Subcutaneous abdominal adipose tissue (tissue), 5 donors: Measurements from ENCODE around the gene LRRIQ1.

Source experiments
- H3K27ac ChIP-seq: one replicate; pipeline ENCODE4 v1.7.0; 2013; ENCODE audit warnings: low read depth, mild to moderate bottlenecking, inconsistent platforms, low read length, moderate library complexity
- H3K27me3 ChIP-seq, 5 donors: one replicate each; pipeline ENCODE4 v1.7.0; 2013; ENCODE audit warnings: low read length in 5 of 5, inconsistent platforms in 1 of 5; ENCODE audit not compliant: control insufficient read depth in 5 of 5, insufficient read depth in 4 of 5
- H3K36me3 ChIP-seq, 5 donors: one replicate each; pipeline ENCODE4 v1.7.0; 2013; ENCODE audit warnings: low read length in 5 of 5; ENCODE audit not compliant: control insufficient read depth in 5 of 5, insufficient read depth in 5 of 5
- H3K4me1 ChIP-seq, 5 donors: one replicate each; pipeline ENCODE4 v1.7.0; 2013; ENCODE audit warnings: low read length in 5 of 5, mild to moderate bottlenecking in 3 of 5, moderate library complexity in 1 of 5; ENCODE audit not compliant: control insufficient read depth in 5 of 5, insufficient read depth in 5 of 5
- H3K4me3 ChIP-seq, 5 donors: one replicate each; pipeline ENCODE4 v1.7.0; 2013; ENCODE audit warnings: low read length in 5 of 5, low read depth in 1 of 5
- H3K9ac ChIP-seq, 5 donors: one replicate each; pipeline ENCODE4 v1.7.0; 2013; ENCODE audit warnings: low read length in 5 of 5, mild to moderate bottlenecking in 4 of 5, moderate library complexity in 3 of 5
- H3K9me3 ChIP-seq, 5 donors: one replicate each; pipeline ENCODE4 v1.7.0; 2013; ENCODE audit warnings: low read length in 5 of 5; ENCODE audit not compliant: control insufficient read depth in 5 of 5
- donor health status: healthy.
- donor health status: healthy.
- donor health status: healthy.
- donor health status: healthy.
- donor health status: healthy.

Gene LRRIQ1

GRCh38 chr12:85095501-85095900, 59.4 kb downstream of the LRRIQ1 start:
- no peaks in the 10 kb centered on the region for H3K4me1 ChIP-seq
- H3K4me3 ChIP-seq = no peak overlapping the region
- H3K27ac ChIP-seq = no peak overlapping the region
- H3K9ac ChIP-seq = no peak overlapping the region
- H3K9me3 ChIP-seq = no peaks in the 10 kb centered on the region
- peaks cover 0 to 5% (median 0%) of the 10 kb centered on the region in 5 donors for H3K27me3 ChIP-seq
- H3K36me3 ChIP-seq = no peaks in the 10 kb centered on the region

- no peak overlapping the region for H3K4me3 ChIP-seq
- H3K36me3 ChIP-seq = no peaks in the 10 kb centered on the region
- no peak overlapping the region for H3K9ac ChIP-seq
- H3K27ac ChIP-seq = no peak overlapping the region
- no peaks in the 10 kb centered on the region for H3K27me3 ChIP-seq
- H3K4me1 ChIP-seq = no peaks in the 10 kb centered on the region
- no peaks in the 10 kb centered on the region for H3K9me3 ChIP-seq
Measured at GRCh38 chr12:85130646-85131045, 94.5 kb downstream of the LRRIQ1 start.

DNA sequence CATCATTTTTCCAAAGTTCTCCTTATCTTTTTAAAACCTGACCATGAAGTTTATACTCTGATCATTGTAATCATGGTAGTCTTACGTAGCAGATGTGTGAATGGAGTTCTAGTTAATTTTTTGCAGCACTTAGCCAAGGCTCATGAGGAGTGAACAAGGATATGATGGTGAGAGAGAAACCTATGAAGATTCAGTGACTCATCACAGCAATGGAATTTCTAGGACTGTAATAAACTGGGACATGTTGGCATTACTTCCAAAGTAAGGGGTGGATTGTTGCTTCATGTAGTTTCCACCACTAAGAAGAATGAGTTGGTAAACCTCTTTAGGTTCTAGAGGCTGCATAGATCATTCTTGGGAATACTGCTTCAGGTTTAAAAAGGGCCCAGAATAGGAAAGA, 102.7 kb downstream of the LRRIQ1 start:
- no peaks in the 10 kb centered on the region for H3K4me1 ChIP-seq
- no peaks in the 10 kb centered on the region for H3K36me3 ChIP-seq
- no peaks in the 10 kb centered on the region for H3K9me3 ChIP-seq
- no peak overlapping the region for H3K4me3 ChIP-seq
- no peaks in the 10 kb centered on the region for H3K27me3 ChIP-seq
- H3K9ac ChIP-seq = no peak overlapping the region
- no peak overlapping the region for H3K27ac ChIP-seq

DNA sequence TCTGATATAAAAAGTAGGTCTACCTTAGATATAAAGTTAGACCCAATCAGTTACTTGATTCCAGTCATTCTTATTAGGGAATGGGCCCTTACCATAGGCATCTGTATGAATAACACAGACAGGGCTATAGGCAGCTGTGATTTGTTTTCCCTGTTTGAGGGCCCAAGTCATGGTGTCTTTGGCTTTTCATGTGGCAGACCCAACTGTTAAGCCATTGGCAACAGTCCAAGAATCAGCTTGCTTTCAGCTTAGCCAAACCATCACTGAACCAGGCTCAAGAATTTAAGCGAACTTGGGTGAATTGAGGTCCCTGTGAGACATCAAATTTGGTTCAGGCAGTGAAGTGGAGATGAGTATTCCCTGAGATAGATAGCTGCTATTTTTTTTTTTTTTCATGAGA, 111.2 kb downstream of the LRRIQ1 start:
- Histone ChIP-seq H3K4me3 (no peak overlapping the region), H3K27ac (no peak overlapping the region), H3K4me1 (no peaks in the 10 kb centered on the region), H3K9ac (no peak overlapping the region), H3K36me3 (no peaks in the 10 kb centered on the region), H3K9me3 (no peaks in the 10 kb centered on the region), H3K27me3 (no peaks in the 10 kb centered on the region)

DNA sequence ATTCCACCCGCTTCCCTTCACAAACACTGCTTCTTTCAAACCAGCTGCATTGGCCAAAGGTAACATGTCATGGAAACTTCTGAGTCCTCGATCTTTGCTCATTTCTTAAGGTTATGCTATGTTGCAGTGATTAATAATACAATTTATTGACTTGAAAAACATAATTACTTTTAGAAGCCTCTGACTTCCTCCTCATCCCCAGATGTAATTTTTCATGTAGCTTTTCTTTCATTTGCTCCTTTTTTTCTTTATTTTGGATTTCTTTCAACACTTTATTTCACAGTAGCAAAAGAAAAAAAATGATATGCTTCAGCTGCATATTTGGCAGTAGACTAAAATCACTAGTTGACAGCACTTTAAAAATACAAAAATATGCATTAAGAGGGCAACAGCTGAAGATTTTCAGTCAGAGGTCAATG, 116.2 kb downstream of the LRRIQ1 start:
- no peaks in the 10 kb centered on the region for H3K9me3 ChIP-seq
- H3K4me3 ChIP-seq = no peak overlapping the region
- H3K4me1 ChIP-seq = no peaks in the 10 kb centered on the region
- H3K36me3 ChIP-seq = no peaks in the 10 kb centered on the region
- no peak overlapping the region for H3K27ac ChIP-seq
- H3K27me3 ChIP-seq = no peaks in the 10 kb centered on the region
- H3K9ac ChIP-seq = no peak overlapping the region

GRCh38 chr12:85155791-85156190, 119.6 kb downstream of the LRRIQ1 start:
- Histone ChIP-seq H3K36me3 (no peaks in the 10 kb centered on the region), H3K4me1 (no peaks in the 10 kb centered on the region), H3K9ac (no peak overlapping the region), H3K27ac (no peak overlapping the region), H3K9me3 (no peaks in the 10 kb centered on the region), H3K4me3 (no peak overlapping the region), H3K27me3 (no peaks in the 10 kb centered on the region)

- Histone ChIP-seq H3K9ac (no peak overlapping the region), H3K27ac (no peak overlapping the region), H3K4me3 (no peak overlapping the region), H3K36me3 (no peaks in the 10 kb centered on the region), H3K9me3 (no peaks in the 10 kb centered on the region), H3K4me1 (no peaks in the 10 kb centered on the region), H3K27me3 (no peaks in the 10 kb centered on the region)
Measured at GRCh38 chr12:85156569-85156968, 120.4 kb downstream of the LRRIQ1 start.

DNA sequence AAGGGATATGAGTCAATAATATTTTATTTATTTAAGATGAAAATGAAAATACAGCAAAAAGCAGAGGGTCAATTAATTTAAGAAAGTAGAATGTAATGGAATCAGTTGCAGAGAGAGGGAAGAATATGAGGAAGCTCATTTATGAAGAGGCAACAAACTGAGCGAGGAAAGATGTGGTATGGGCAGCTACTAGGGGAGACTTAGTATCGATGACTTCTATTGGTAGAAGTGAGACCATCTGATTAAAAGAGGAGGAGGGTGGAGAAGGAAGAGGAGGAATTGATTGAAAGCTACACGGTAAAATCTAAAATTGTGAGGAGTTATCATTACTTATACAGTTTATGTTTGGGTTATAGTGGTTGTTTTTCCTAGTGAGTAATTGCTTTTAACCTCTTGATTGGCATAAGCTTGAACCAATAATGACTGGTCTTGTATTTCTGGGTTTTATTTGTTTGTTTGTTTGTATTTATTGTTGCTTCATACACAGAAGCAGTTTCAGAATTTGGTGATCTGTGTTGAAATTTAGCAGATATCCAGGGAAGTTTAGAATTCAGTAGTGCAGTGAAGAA, 121.0 kb downstream of the LRRIQ1 start:
- no peak overlapping the region for H3K4me3 ChIP-seq
- no peak overlapping the region for H3K27ac ChIP-seq
- no peak overlapping the region for H3K9ac ChIP-seq
- H3K36me3 ChIP-seq = no peaks in the 10 kb centered on the region
- H3K4me1 ChIP-seq = no peaks in the 10 kb centered on the region
- no peaks in the 10 kb centered on the region for H3K9me3 ChIP-seq
- H3K27me3 ChIP-seq = no peaks in the 10 kb centered on the region

DNA sequence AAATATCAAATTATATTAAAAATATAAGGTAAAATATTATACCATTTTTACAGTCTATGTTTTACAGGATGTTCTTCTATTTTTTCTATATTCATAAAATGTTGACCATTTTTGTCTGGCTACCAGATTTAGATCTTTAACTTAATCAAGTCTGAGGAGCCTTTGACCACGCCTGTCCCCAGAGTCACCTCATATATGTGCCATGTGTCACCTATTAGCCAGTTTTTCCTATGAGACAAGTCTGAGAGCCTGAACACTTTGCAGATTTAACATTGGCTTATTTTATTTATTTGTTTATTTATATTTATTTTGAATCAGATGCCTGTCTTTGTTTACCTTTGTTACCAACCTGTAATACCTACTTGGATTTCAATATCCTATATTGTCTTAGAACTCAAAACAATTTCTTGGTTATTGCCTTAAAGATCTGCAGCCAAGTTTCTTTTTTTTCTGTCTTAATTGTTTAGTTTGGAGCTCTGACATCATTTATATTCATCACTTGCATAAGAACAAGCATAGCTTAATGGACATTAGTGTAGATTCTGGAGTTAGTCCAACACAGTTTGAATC, 127.7 kb downstream of the LRRIQ1 start:
- H3K9ac ChIP-seq = no peak overlapping the region
- no peaks in the 10 kb centered on the region for H3K36me3 ChIP-seq
- H3K4me1 ChIP-seq = no peaks in the 10 kb centered on the region
- H3K9me3 ChIP-seq = no peaks in the 10 kb centered on the region
- H3K27me3 ChIP-seq = no peaks in the 10 kb centered on the region
- H3K4me3 ChIP-seq = no peak overlapping the region
- H3K27ac ChIP-seq = no peak overlapping the region

GRCh38 chr12:85179680-85180270, 143.6 kb downstream of the LRRIQ1 start:
- H3K27me3 ChIP-seq = no peaks in the 10 kb centered on the region
- H3K4me1 ChIP-seq = no peaks in the 10 kb centered on the region
- no peaks in the 10 kb centered on the region for H3K36me3 ChIP-seq
- H3K27ac ChIP-seq = no peak overlapping the region
- no peak overlapping the region for H3K4me3 ChIP-seq
- no peak overlapping the region for H3K9ac ChIP-seq
- no peaks in the 10 kb centered on the region for H3K9me3 ChIP-seq
